ENCODE results near the gene DEFB108B.
"Not testable (repeated sequence)": the region's sequence is repeated elsewhere in the genome, so short reads cannot be mapped to it uniquely, and the experiment has no call there.

DEFB108B gene

GRCh38 chr11:71863978-71864627 is 31.1 kb downstream of the DEFB108B start:
- not testable (repeated sequence) for DNase-seq (ENCODE audit: low spot score)

GRCh38 chr11:71867209-71867608 is 34.2 kb downstream of the DEFB108B start:
- not testable (repeated sequence) for DNase-seq (ENCODE audit: low spot score)

More at GRCh38 chr11:71863978-71864627, 31.1 kb downstream of the DEFB108B start:
- TF ChIP-seq CTCF (IDR thresholded peaks at IDR 0.05; ENCODE audit: extremely low read depth, missing control alignments), result peak; percentile 83

- peak; percentile 5 for DNase-seq (ENCODE audit: low spot score)
These were observed 36.9 kb downstream of the DEFB108B start for GRCh38 chr11:71869931-71870330.

GRCh38 chr11:71870661-71871060 is 37.7 kb downstream of the DEFB108B start:
- not testable (repeated sequence) for DNase-seq (ENCODE audit: low spot score)

- not testable (repeated sequence) for DNase-seq (ENCODE audit: low spot score)
These were observed 43.3 kb downstream of the DEFB108B start for GRCh38 chr11:71876262-71876661.

GRCh38 chr11:71878059-71878458 is 45.1 kb downstream of the DEFB108B start, which contains the start of gene DEFB131B:
Gene DEFB131B, plus strand, starts transcription at chr11:71878453. Its CDS starts 0 bp downstream, at chr11:71878453.
- DNase-seq (ENCODE audit: low spot score), result not testable (repeated sequence)

GRCh38 chr11:71885806-71886205 is 52.8 kb downstream of the DEFB108B start:
- not testable (repeated sequence) for DNase-seq (ENCODE audit: low spot score)
